GM12878 (cell line): ENCODE data around the gene KRTAP3-3. TPM values are rescaled to one million over a fixed set of nuclear protein-coding genes. Genes with fewer than 3 reads are reported as not detected.

Experiments
- ATAC-seq: fragments of 200-7000 bp; cut with Tn5 transposase; 3 replicates; pipeline ENCODE4 v1.9.1; 2020; ENCODE audit warnings: mild to moderate bottlenecking, moderate library complexity
- BruUV-seq: library from RNA; stranded (reverse); fragments of 400-500 nt; replicated peaks from 2 replicates; lab custom pipeline; 2021; lab: Mats Ljungman, UMichigan
- CTCF ChIA-PET: fragments of 300-600 bp; sonication (Branson Sonifier 250); formaldehyde crosslinking; extraction: SDS; loops from one replicate; lab custom pipeline; 2021; ENCODE audit warnings: inconsistent platforms; lab: Yijun Ruan, JAX
- POLR2A ChIA-PET: fragments of 350-600 bp; formaldehyde crosslinking; extraction: SDS; loops from one replicate; lab custom pipeline; 2021; ENCODE audit warnings: inconsistent platforms; lab: Charles Lee
- RAD21 ChIA-PET: fragments of 300-600 bp; sonication (Branson Sonifier 250); formaldehyde crosslinking; loops from one replicate; lab custom pipeline; 2023; ENCODE audit warnings: antibody characterized with exemption; ENCODE audit not compliant: unreplicated experiment; lab: Charles Lee
- SMC1A ChIA-PET: fragments of 300-600 bp; sonication (Branson Sonifier 250); formaldehyde crosslinking; loops from one replicate; lab custom pipeline; 2023; ENCODE audit not compliant: unreplicated experiment, uncharacterized antibody; lab: Charles Lee
- DNase-seq: peaks from one replicate; pipeline ENCODE4 v3.0.0-alpha.2; 2011; ENCODE audit warnings: low read depth, low spot score
- FAIRE-seq: peaks from 3 replicates; lab custom pipeline; 2011; peaks lifted over from hg19 to GRCh38; lab: Jason Lieb, UNC
- H2AFZ ChIP-seq: 2 replicates; pipeline ENCODE4 v1.6.0; 2011; ENCODE audit warnings: low read depth, low read length, control low read depth; ENCODE audit not compliant: control insufficient read depth
- H3K27ac ChIP-seq: 2 replicates; pipeline ENCODE4 v1.5.1; 2011; ENCODE audit warnings: control low read depth; ENCODE audit not compliant: control insufficient read depth, insufficient read depth
- H3K27me3 ChIP-seq, 2 experiments: replicated peaks in 1 of 2; 2 replicates each; pipeline versions ENCODE4 v1.6.0 to v1.6.1; 2011; ENCODE audit warnings: low read length in 1 of 2; ENCODE audit not compliant: control insufficient read depth in 2 of 2, insufficient read depth in 2 of 2
- H3K36me3 ChIP-seq, 2 experiments: 2 replicates each; pipeline ENCODE4 v1.5.1; 2011; ENCODE audit warnings: low read length in 1 of 2; ENCODE audit not compliant: control insufficient read depth in 2 of 2, insufficient read depth in 2 of 2
- H3K4me1 ChIP-seq: 2 replicates; pipeline ENCODE4 v1.6.1; 2011; ENCODE audit warnings: mild to moderate bottlenecking, low read length, moderate library complexity, mixed read lengths; ENCODE audit not compliant: control insufficient read depth, insufficient read depth
- H3K4me2 ChIP-seq: 2 replicates; pipeline ENCODE4 v1.6.0; 2011; ENCODE audit warnings: control low read depth; ENCODE audit not compliant: control insufficient read depth, insufficient read depth
- H3K4me3 ChIP-seq: fragments of 200-600 bp; sonication (generic); 2 replicates; pipeline ENCODE4 v1.5.1; 2016
- H3K79me2 ChIP-seq: 2 replicates; pipeline ENCODE4 v1.6.0; 2011; ENCODE audit warnings: low read length; ENCODE audit not compliant: control insufficient read depth, insufficient read depth
- H3K9ac ChIP-seq: 2 replicates; pipeline ENCODE4 v1.8.0; 2011; ENCODE audit warnings: low read length, control low read depth, mixed read lengths; ENCODE audit not compliant: control insufficient read depth, insufficient read depth
- H3K9me3 ChIP-seq: replicated peaks from 3 replicates; pipeline ENCODE4 v1.5.1; 2011; ENCODE audit warnings: mild to moderate bottlenecking, low read length; ENCODE audit not compliant: control insufficient read depth, insufficient read depth
- H4K20me1 ChIP-seq: 2 replicates; pipeline ENCODE4 v1.6.0; 2011; ENCODE audit not compliant: control insufficient read depth, insufficient read depth
- EP300 ChIP-seq, 2 experiments: fragments of 150-350 bp in 1 of 2; IDR thresholded peaks; 2 replicates each; pipeline ENCODE4 v1.6.1; 2011 to 2012; ENCODE audit warnings: low read depth in 2 of 2, low read length in 2 of 2, borderline replicate concordance in 1 of 2, improper control_type of control experiment in 1 of 2, inconsistent platforms in 1 of 2; ENCODE audit not compliant: control insufficient read depth in 1 of 2
- PML ChIP-seq: IDR thresholded peaks from 2 replicates; pipeline ENCODE4 v1.6.1; 2012; ENCODE audit warnings: low read length, inconsistent platforms
- SMARCA5 ChIP-seq: fragments of 450-650 bp; IDR thresholded peaks from 2 replicates; pipeline ENCODE4 v1.6.1; 2017; ENCODE audit warnings: mild to moderate bottlenecking
- WGBS: methylation state at CpG from one replicate; pipeline ENCODE4 v1.1.6; 2016; ENCODE audit warnings: low lambda C conversion rate; ENCODE audit not compliant: insufficient replicate concordance, insufficient coverage; ENCODE audit errors: missing lambda C conversion rate; 5-methylcytosine and 5-hydroxymethylcytosine counted together
- in situ Hi-C: fragments of 300-500 bp; cut with MboI; formaldehyde crosslinking; loops from 9 replicates; pipeline ENCODE4 v1.14.3; 2018; ENCODE audit warnings: mixed read lengths
- intact Hi-C: fragments of 100-400 bp; cut with micrococcal nuclease; formaldehyde crosslinking; loops from one replicate; pipeline ENCODE4 v1.14.2; 2022; ENCODE audit not compliant: unreplicated experiment
- polyA plus RNA-seq, 11 experiments: library from polyadenylated mRNA; depleted of rRNA in 4 of 11; unstranded in 6 of 11; stranded (reverse) in 5 of 11; fragments of >200 nt; fragmentation: Nextera tagmentation in 4 of 11; fragmentation: Illumina TruSeq in 1 of 11; extraction: Ambion mirVana in 4 of 11; extraction: Trizol in 1 of 11; gene quantifications; 1 replicate in 1 of 11; 2 replicates in 10 of 11; pipeline versions ENCODE4 v1.2.1 to v1.2.3, GENCODE V29; 2011 to 2016; ENCODE audit warnings: inconsistent platforms in 2 of 11, missing spikeins in 2 of 11, low read depth in 1 of 11
- total RNA-seq, 4 experiments: library from RNA; depleted of rRNA in 3 of 4; stranded (reverse); fragments of >200 nt in 3 of 4; fragmentation: Illumina TruSeq in 1 of 4; extraction: Trizol in 1 of 4; gene quantifications; 2 replicates each; pipeline versions ENCODE4 v1.2.1 to v1.2.3, GENCODE V29; 2013 to 2021
- TF ChIP-seq, protein P1 (sequence below): fragments of 450-650 bp; IDR thresholded peaks from 2 replicates; pipeline ENCODE4 v1.6.1; 2017; ENCODE audit warnings: mild to moderate bottlenecking, moderate library complexity
- TF ChIP-seq, protein P2 (sequence below): fragments of 150-350 bp; IDR thresholded peaks from 2 replicates; pipeline ENCODE4 v1.6.1; 2016; ENCODE audit warnings: low read depth, low read length

KRTAP3-3 gene
- total and polyA plus RNA-seq, 10 of the 15 experiments (the other 5 are each of a cell fraction or from before 2014, with no cell fraction given): not detected

GRCh38 chr17:40978575-40979151 is 15.3 kb downstream of the KRTAP3-3 start:
- no peak overlapping the region for H3K27ac ChIP-seq
- DNase-seq: no peak
- no peak overlapping the region for H3K4me2 ChIP-seq
- no peaks in the 10 kb centered on the region for H4K20me1 ChIP-seq
- H3K4me1 ChIP-seq: no peaks in the 10 kb centered on the region
- H3K27me3 ChIP-seq: peaks cover 0 to 3% of the 10 kb centered on the region in 2 experiments; a peak in 1 of 4 replicates
- no peak for TF ChIP-seq PML
- TF ChIP-seq SMARCA5: no peak
- TF ChIP-seq, protein P1, sequence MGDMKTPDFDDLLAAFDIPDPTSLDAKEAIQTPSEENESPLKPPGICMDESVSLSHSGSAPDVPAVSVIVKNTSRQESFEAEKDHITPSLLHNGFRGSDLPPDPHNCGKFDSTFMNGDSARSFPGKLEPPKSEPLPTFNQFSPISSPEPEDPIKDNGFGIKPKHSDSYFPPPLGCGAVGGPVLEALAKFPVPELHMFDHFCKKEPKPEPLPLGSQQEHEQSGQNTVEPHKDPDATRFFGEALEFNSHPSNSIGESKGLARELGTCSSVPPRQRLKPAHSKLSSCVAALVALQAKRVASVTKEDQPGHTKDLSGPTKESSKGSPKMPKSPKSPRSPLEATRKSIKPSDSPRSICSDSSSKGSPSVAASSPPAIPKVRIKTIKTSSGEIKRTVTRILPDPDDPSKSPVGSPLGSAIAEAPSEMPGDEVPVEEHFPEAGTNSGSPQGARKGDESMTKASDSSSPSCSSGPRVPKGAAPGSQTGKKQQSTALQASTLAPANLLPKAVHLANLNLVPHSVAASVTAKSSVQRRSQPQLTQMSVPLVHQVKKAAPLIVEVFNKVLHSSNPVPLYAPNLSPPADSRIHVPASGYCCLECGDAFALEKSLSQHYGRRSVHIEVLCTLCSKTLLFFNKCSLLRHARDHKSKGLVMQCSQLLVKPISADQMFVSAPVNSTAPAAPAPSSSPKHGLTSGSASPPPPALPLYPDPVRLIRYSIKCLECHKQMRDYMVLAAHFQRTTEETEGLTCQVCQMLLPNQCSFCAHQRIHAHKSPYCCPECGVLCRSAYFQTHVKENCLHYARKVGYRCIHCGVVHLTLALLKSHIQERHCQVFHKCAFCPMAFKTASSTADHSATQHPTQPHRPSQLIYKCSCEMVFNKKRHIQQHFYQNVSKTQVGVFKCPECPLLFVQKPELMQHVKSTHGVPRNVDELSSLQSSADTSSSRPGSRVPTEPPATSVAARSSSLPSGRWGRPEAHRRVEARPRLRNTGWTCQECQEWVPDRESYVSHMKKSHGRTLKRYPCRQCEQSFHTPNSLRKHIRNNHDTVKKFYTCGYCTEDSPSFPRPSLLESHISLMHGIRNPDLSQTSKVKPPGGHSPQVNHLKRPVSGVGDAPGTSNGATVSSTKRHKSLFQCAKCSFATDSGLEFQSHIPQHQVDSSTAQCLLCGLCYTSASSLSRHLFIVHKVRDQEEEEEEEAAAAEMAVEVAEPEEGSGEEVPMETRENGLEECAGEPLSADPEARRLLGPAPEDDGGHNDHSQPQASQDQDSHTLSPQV: no peak
- TF ChIP-seq, protein P2, sequence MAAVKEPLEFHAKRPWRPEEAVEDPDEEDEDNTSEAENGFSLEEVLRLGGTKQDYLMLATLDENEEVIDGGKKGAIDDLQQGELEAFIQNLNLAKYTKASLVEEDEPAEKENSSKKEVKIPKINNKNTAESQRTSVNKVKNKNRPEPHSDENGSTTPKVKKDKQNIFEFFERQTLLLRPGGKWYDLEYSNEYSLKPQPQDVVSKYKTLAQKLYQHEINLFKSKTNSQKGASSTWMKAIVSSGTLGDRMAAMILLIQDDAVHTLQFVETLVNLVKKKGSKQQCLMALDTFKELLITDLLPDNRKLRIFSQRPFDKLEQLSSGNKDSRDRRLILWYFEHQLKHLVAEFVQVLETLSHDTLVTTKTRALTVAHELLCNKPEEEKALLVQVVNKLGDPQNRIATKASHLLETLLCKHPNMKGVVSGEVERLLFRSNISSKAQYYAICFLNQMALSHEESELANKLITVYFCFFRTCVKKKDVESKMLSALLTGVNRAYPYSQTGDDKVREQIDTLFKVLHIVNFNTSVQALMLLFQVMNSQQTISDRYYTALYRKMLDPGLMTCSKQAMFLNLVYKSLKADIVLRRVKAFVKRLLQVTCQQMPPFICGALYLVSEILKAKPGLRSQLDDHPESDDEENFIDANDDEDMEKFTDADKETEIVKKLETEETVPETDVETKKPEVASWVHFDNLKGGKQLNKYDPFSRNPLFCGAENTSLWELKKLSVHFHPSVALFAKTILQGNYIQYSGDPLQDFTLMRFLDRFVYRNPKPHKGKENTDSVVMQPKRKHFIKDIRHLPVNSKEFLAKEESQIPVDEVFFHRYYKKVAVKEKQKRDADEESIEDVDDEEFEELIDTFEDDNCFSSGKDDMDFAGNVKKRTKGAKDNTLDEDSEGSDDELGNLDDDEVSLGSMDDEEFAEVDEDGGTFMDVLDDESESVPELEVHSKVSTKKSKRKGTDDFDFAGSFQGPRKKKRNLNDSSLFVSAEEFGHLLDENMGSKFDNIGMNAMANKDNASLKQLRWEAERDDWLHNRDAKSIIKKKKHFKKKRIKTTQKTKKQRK: no peak
- no peak for TF ChIP-seq EP300 (IDR thresholded peaks at IDR 0.05; ENCODE audit: borderline replicate concordance in 1 of 2, control insufficient read depth in 1 of 2, low read depth in 2 of 2, low read length in 2 of 2)
- TF ChIP-seq, all 136 proteins: peak for 0
- FAIRE-seq (no peak), ATAC-seq (no peak)
- SMC1A ChIA-PET: no interaction called here
- POLR2A ChIA-PET: no interaction called here
- in situ Hi-C loops (no loop called here), intact Hi-C loops (no loop called here)
- Histone ChIP-seq H2AFZ (no peak overlapping the region), H3K4me3 (no peak overlapping the region), H3K36me3 (no peaks in the 10 kb centered on the region), H3K9me3 (no peaks in the 10 kb centered on the region), H3K79me2 (no peaks in the 10 kb centered on the region), H3K9ac (no peak overlapping the region)
- no TSS peak for BruUV-seq
- CTCF ChIA-PET: no interaction called here
- RAD21 ChIA-PET: no interaction called here
- 35% methylated on average over 13 of the region's 13 CpGs for WGBS
